GM12873 (cell line): ENCODE results near the gene CLK3.

ENCODE experiments used
- CTCF ChIP-seq: IDR thresholded peaks from 2 replicates; pipeline ENCODE4 v1.5.1; 2012; ENCODE audit warnings: low read depth, mild to moderate bottlenecking, moderate library complexity, low read length, control low read depth; ENCODE audit not compliant: insufficient read depth; ENCODE audit errors: missing control alignments

The CLK3 gene

GRCh38 chr15:74612677-74613076 is 3.0 kb upstream of the CLK3 start:
- no peak for TF ChIP-seq CTCF

- no peak for TF ChIP-seq CTCF
Measured at GRCh38 chr15:74613089-74613952, 2.3 kb upstream of the CLK3 start.

GRCh38 chr15:74613953-74614743 is 1.5 kb upstream of the CLK3 start:
- TF ChIP-seq CTCF = no peak

GRCh38 chr15:74614744-74615507 is 710 bp upstream of the CLK3 start:
- TF ChIP-seq CTCF = no peak

GRCh38 chr15:74616366-74616939 is 817 bp downstream of the CLK3 start:
- TF ChIP-seq CTCF = no peak

GRCh38 chr15:74616996-74617395 is 1.4 kb downstream of the CLK3 start:
- no peak for TF ChIP-seq CTCF
